Caki2 (cell line): Measurements from ENCODE around the gene GGPS1. TPM values are rescaled to one million over a fixed set of nuclear protein-coding genes. Genes with fewer than 3 reads are reported as not detected.
"Not testable (repeated sequence)": the region's sequence is repeated elsewhere in the genome, so short reads cannot be mapped to it uniquely, and the experiment has no call there.

Experiments used
- DNase-seq: peaks from one replicate; pipeline ENCODE4 v3.0.0-alpha.2; 2015; ENCODE audit warnings: low read depth
- in situ Hi-C: cut with HindIII; loops from 2 replicates; pipeline ENCODE4 v1.10.0; 2016; ENCODE audit warnings: low sequenced_read_pairs, low pct_unique_long_range_greater_than_20kb, mixed read lengths
- total RNA-seq: library from RNA; depleted of rRNA; stranded (reverse); fragments of >200 nt; shearing (Covaris generic); gene quantifications from 2 replicates; pipeline ENCODE4 v1.2.3, GENCODE V29; 2014; ENCODE audit warnings: low replicate concordance; rRNA removed

Gene GGPS1
- 14.8 and 27.7 TPM in 2 replicates for total RNA-seq

- in situ Hi-C loops: no loop called here
- peak; percentile 98 for DNase-seq
Observed at GRCh38 chr1:235328271-235329138, at the start of gene GGPS1. TSS of gene GGPS1 (plus strand) at chr1:235328570. CDS start at chr1:235335265, 6,695 bp downstream.

- in situ Hi-C loops: no loop called here
- no peak for DNase-seq
Observed at GRCh38 chr1:235278915-235279292, 49.5 kb upstream of the GGPS1 start.

- no peak for DNase-seq
- in situ Hi-C loops: no loop called here
Observed at GRCh38 chr1:235279694-235280093, 48.7 kb upstream of the GGPS1 start.

- in situ Hi-C loops: no loop called here
- DNase-seq: no peak
Observed at GRCh38 chr1:235280467-235280866, 47.9 kb upstream of the GGPS1 start.

- in situ Hi-C loops, DNase-seq: not testable (repeated sequence)
Observed at GRCh38 chr1:235283636-235284035, 44.7 kb upstream of the GGPS1 start.

- in situ Hi-C loops: no loop called here
Observed at GRCh38 chr1:235284231-235284769, 44.1 kb upstream of the GGPS1 start.

GRCh38 chr1:235286667-235287066, 41.7 kb upstream of the GGPS1 start:
- in situ Hi-C loops: no loop called here
- no peak for DNase-seq

More at GRCh38 chr1:235284231-235284769, 44.1 kb upstream of the GGPS1 start:
- no peak for DNase-seq

GRCh38 chr1:235287208-235287882, 41.0 kb upstream of the GGPS1 start:
- DNase-seq: no peak
- in situ Hi-C loops: no loop called here

GRCh38 chr1:235289859-235290739, 38.3 kb upstream of the GGPS1 start:
- in situ Hi-C loops: no loop called here
- no peak for DNase-seq

GRCh38 chr1:235290740-235291502, 37.4 kb upstream of the GGPS1 start:
- DNase-seq: no peak
- in situ Hi-C loops: no loop called here

- in situ Hi-C loops: no loop called here
- DNase-seq: no peak
Observed at GRCh38 chr1:235291599-235292091, 36.7 kb upstream of the GGPS1 start.

- no peak for DNase-seq
- in situ Hi-C loops: no loop called here
Observed at GRCh38 chr1:235292790-235293189, 35.6 kb upstream of the GGPS1 start.

- in situ Hi-C loops: no loop called here
- DNase-seq: no peak
Observed at GRCh38 chr1:235293322-235293942, 34.9 kb upstream of the GGPS1 start.

GRCh38 chr1:235295902-235296350, 32.4 kb upstream of the GGPS1 start:
- DNase-seq: no peak
- in situ Hi-C loops: no loop called here

GRCh38 chr1:235296729-235297128, 31.6 kb upstream of the GGPS1 start:
- in situ Hi-C loops: no loop called here
- no peak for DNase-seq

GRCh38 chr1:235297579-235297978, 30.8 kb upstream of the GGPS1 start:
- no peak for DNase-seq
- in situ Hi-C loops: no loop called here

- in situ Hi-C loops: no loop called here
- DNase-seq: no peak
Observed at GRCh38 chr1:235298758-235299157, 29.6 kb upstream of the GGPS1 start.
